Endothelial cell of umbilical vein (primary cell): Measurements from ENCODE around the gene CCNL2.
"Not testable (repeated sequence)": the region's sequence is repeated elsewhere in the genome, so short reads cannot be mapped to it uniquely, and the experiment has no call there.

ENCODE experiments used
- CTCF ChIP-seq, 2 donors: IDR thresholded peaks; 1 replicate in 1 of 2; 2 replicates in 1 of 2; pipeline ENCODE4 v1.5.1; 2011; ENCODE audit warnings: low read length in 2 of 2, mild to moderate bottlenecking in 2 of 2, moderate library complexity in 2 of 2, control low read depth in 1 of 2, inconsistent platforms in 1 of 2, low read depth in 1 of 2; ENCODE audit not compliant: insufficient read depth in 1 of 2; ENCODE audit errors: extremely low read depth in 1 of 2
- FOS ChIP-seq: IDR thresholded peaks from 2 replicates; pipeline ENCODE4 v1.6.1; 2011; ENCODE audit warnings: mild to moderate bottlenecking, low read length, moderate library complexity, borderline replicate concordance; ENCODE audit not compliant: insufficient read depth
- POLR2AphosphoS5 ChIP-seq: IDR thresholded peaks from 2 replicates; pipeline ENCODE4 v1.6.1; 2012; ENCODE audit warnings: low read depth, mild to moderate bottlenecking, control low read depth, low read length, moderate library complexity; ENCODE audit not compliant: insufficient read depth

- not testable (repeated sequence) for TF ChIP-seq FOS; CTCF (IDR thresholded peaks at IDR 0.05; ENCODE audit: extremely low read depth in 1 of 2, insufficient read depth in 1 of 2, low read depth in 1 of 2, low read length in 2 of 2); POLR2AphosphoS5
Measured at GRCh38 chr1:1446631-1447030, 47.5 kb upstream of the CCNL2 start.
